IPS-18a (cell line): Measurements from ENCODE around the gene LTBP2.

ENCODE experiments used
- H3K27ac ChIP-seq: one replicate; pipeline ENCODE4 v1.5.1; 2013; ENCODE audit warnings: low read length
- H3K27me3 ChIP-seq: one replicate; pipeline ENCODE4 v1.6.1; 2013; ENCODE audit warnings: mild to moderate bottlenecking, low read length; ENCODE audit not compliant: control insufficient read depth, insufficient read depth
- H3K36me3 ChIP-seq: one replicate; pipeline ENCODE4 v1.6.1; 2013; ENCODE audit warnings: low read depth, low read length; ENCODE audit not compliant: control insufficient read depth
- H3K4me1 ChIP-seq: one replicate; pipeline ENCODE4 v1.6.1; 2013; ENCODE audit warnings: low read depth, low read length; ENCODE audit not compliant: control insufficient read depth
- H3K4me3 ChIP-seq: one replicate; pipeline ENCODE4 v1.5.1; 2013; ENCODE audit warnings: low read length
- H3K9ac ChIP-seq: one replicate; pipeline ENCODE4 v1.6.1; 2013; ENCODE audit warnings: mild to moderate bottlenecking, low read length, moderate library complexity
- H3K9me3 ChIP-seq: one replicate; pipeline ENCODE4 v1.6.1; 2013; ENCODE audit warnings: low read depth, low read length; ENCODE audit not compliant: control insufficient read depth

Gene LTBP2

GRCh38 chr14:74551001-74551400 lies 61.0 kb downstream of the LTBP2 start:
- Histone ChIP-seq H3K27ac (no peak overlapping the region), H3K4me3 (no peak overlapping the region), H3K36me3 (no peaks in the 10 kb centered on the region), H3K9ac (no peak overlapping the region), H3K27me3 (no peaks in the 10 kb centered on the region), H3K4me1 (peaks cover 7% of the 10 kb centered on the region), H3K9me3 (no peaks in the 10 kb centered on the region)

GRCh38 chr14:74550071-74550470 lies 62.0 kb downstream of the LTBP2 start:
- H3K9me3 ChIP-seq = no peaks in the 10 kb centered on the region
- no peak overlapping the region for H3K4me3 ChIP-seq
- peaks cover 7% of the 10 kb centered on the region for H3K4me1 ChIP-seq
- no peak overlapping the region for H3K27ac ChIP-seq
- no peaks in the 10 kb centered on the region for H3K27me3 ChIP-seq
- H3K36me3 ChIP-seq = no peaks in the 10 kb centered on the region
- H3K9ac ChIP-seq = no peak overlapping the region

- Histone ChIP-seq H3K4me1 (peaks cover 7% of the 10 kb centered on the region), H3K36me3 (no peaks in the 10 kb centered on the region), H3K4me3 (no peak overlapping the region), H3K27me3 (no peaks in the 10 kb centered on the region), H3K9ac (no peak overlapping the region), H3K27ac (no peak overlapping the region), H3K9me3 (no peaks in the 10 kb centered on the region)
Measured at GRCh38 chr14:74549588-74549987, 62.4 kb downstream of the LTBP2 start.

DNA sequence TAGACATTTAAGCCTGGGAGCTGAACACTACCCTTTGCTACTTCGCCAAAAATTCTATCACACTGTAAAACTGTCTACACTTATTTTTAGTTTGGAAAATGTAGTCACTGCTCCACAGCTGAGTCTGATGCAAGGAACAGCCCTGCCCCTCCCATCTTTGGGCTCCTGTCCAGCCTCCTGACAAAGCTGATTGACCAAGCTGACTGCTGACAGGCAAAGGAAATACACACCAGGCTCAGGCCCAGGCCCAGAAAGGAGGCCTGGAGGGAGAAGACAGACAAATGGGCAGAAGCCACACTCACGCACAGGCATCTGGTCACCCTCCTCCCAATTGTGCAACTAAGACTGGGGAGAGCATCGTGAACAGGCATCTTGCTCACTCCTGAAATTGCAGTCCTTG lies 63.2 kb downstream of the LTBP2 start:
- Histone ChIP-seq H3K9ac (no peak overlapping the region), H3K27me3 (no peaks in the 10 kb centered on the region), H3K36me3 (no peaks in the 10 kb centered on the region), H3K27ac (no peak overlapping the region), H3K9me3 (no peaks in the 10 kb centered on the region), H3K4me3 (no peak overlapping the region), H3K4me1 (peaks cover 7% of the 10 kb centered on the region)

- H3K4me1 ChIP-seq = peaks cover 7% of the 10 kb centered on the region
- H3K4me3 ChIP-seq = no peak overlapping the region
- no peaks in the 10 kb centered on the region for H3K27me3 ChIP-seq
- H3K27ac ChIP-seq = no peak overlapping the region
- H3K9me3 ChIP-seq = no peaks in the 10 kb centered on the region
- H3K36me3 ChIP-seq = no peaks in the 10 kb centered on the region
- no peak overlapping the region for H3K9ac ChIP-seq
Measured at GRCh38 chr14:74547331-74547927, 64.6 kb downstream of the LTBP2 start.

- Histone ChIP-seq H3K36me3 (no peaks in the 10 kb centered on the region), H3K9ac (no peak overlapping the region)
Measured at GRCh38 chr14:74546416-74546815, 65.6 kb downstream of the LTBP2 start.

DNA sequence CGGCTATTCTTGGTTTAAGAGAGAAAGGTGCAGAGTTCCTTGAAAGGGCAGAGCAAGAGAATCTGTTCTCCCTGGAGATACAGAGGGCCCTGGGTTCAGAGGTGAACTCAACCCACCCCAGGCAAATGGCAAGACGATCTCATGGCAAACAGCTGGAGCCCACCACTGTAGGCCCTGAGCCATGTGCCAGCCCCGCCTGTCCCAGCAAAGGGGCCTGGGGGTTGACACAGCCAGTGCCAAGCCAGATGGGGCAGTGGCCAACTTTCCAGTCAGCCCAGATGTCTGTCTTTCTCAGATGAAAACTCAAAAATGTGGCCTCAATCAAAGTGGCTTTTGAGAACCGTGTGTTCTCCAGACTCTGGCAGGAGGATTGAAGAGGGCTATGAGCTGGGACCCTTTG lies 66.7 kb downstream of the LTBP2 start:
- Histone ChIP-seq H3K27me3 (no peaks in the 10 kb centered on the region), H3K27ac (no peak overlapping the region), H3K9ac (no peak overlapping the region), H3K36me3 (no peaks in the 10 kb centered on the region), H3K4me3 (no peak overlapping the region), H3K4me1 (no peaks in the 10 kb centered on the region), H3K9me3 (no peaks in the 10 kb centered on the region)

More at GRCh38 chr14:74546416-74546815, 65.6 kb downstream of the LTBP2 start:
- Histone ChIP-seq H3K4me3 (no peak overlapping the region), H3K27ac (no peak overlapping the region), H3K9me3 (no peaks in the 10 kb centered on the region), H3K27me3 (no peaks in the 10 kb centered on the region), H3K4me1 (peaks cover under 1% of the 10 kb centered on the region)

- no peaks in the 10 kb centered on the region for H3K4me1 ChIP-seq
- no peak overlapping the region for H3K9ac ChIP-seq
- no peak overlapping the region for H3K4me3 ChIP-seq
- no peaks in the 10 kb centered on the region for H3K27me3 ChIP-seq
- no peaks in the 10 kb centered on the region for H3K9me3 ChIP-seq
- no peaks in the 10 kb centered on the region for H3K36me3 ChIP-seq
- no peak overlapping the region for H3K27ac ChIP-seq
Measured at GRCh38 chr14:74543771-74544438, 68.1 kb downstream of the LTBP2 start.

DNA sequence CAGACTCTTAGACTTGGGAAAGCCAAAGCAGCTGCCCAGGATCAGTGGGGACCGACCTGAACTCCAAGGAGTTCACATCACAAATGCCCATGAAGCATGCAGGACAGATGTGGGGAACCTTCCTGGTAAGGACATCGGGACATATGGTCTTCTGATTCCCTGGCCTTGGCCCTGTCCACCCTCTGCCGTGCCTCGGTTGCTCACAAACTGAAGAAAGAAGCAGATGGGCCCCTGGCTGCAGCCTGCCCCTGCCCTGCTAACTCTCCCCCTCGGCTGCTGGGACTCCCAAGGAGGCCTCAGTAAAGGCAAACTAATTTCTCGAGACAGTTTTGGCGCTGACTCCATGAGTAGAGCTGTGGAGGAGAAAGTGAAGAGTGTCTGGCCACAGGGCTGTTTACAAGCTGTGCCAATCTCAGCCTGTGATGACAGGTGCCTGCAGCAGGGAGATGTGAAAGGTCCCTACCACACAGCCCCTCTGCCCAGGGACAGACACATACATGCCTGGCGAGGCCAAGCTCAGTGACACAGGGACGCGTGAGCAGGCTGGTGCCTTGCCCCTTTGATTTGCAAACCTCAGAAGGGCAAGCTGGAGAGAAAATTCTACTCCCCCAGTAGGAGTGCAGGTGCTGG lies 69.9 kb downstream of the LTBP2 start:
- Histone ChIP-seq H3K36me3 (no peaks in the 10 kb centered on the region), H3K9me3 (no peaks in the 10 kb centered on the region), H3K27me3 (no peaks in the 10 kb centered on the region), H3K4me1 (no peaks in the 10 kb centered on the region), H3K4me3 (no peak overlapping the region), H3K9ac (no peak overlapping the region), H3K27ac (no peak overlapping the region)

GRCh38 chr14:74541225-74541624 lies 70.8 kb downstream of the LTBP2 start:
- no peak overlapping the region for H3K4me3 ChIP-seq
- no peaks in the 10 kb centered on the region for H3K27me3 ChIP-seq
- H3K9ac ChIP-seq = no peak overlapping the region
- H3K9me3 ChIP-seq = no peaks in the 10 kb centered on the region
- H3K36me3 ChIP-seq = no peaks in the 10 kb centered on the region
- H3K27ac ChIP-seq = no peak overlapping the region
- H3K4me1 ChIP-seq = no peaks in the 10 kb centered on the region

GRCh38 chr14:74539503-74539902 lies 72.5 kb downstream of the LTBP2 start:
- H3K27ac ChIP-seq = no peak overlapping the region
- H3K9ac ChIP-seq = no peak overlapping the region
- H3K4me1 ChIP-seq = no peaks in the 10 kb centered on the region
- no peaks in the 10 kb centered on the region for H3K27me3 ChIP-seq
- H3K9me3 ChIP-seq = no peaks in the 10 kb centered on the region
- no peak overlapping the region for H3K4me3 ChIP-seq
- no peaks in the 10 kb centered on the region for H3K36me3 ChIP-seq
